H1 (cell line): Measurements from ENCODE around the gene APLP2. TPM values are rescaled to one million over a fixed set of nuclear protein-coding genes. Genes with fewer than 3 reads are reported as not detected.
"Not testable (repeated sequence)": the region's sequence is repeated elsewhere in the genome, so short reads cannot be mapped to it uniquely, and the experiment has no call there.

Experiments
- CTCF ChIA-PET: fragments of 300-600 bp; sonication (Branson Sonifier 250); formaldehyde crosslinking; loops from one replicate; lab custom pipeline; 2021; ENCODE audit not compliant: partially characterized antibody; lab: Charles Lee
- POLR2A ChIA-PET: fragments of 300-600 bp; sonication (Branson Sonifier 250); formaldehyde crosslinking; loops from one replicate; lab custom pipeline; 2021; ENCODE audit warnings: inconsistent platforms; ENCODE audit not compliant: partially characterized antibody; lab: Charles Lee
- DNase-seq, 2 experiments: peaks; one replicate each; pipeline versions ENCODE4 v3.0.0 to v3.0.0-alpha.2; 2010 to 2022; ENCODE audit warnings: low spot score in 2 of 2, low read depth in 1 of 2, mixed read lengths in 1 of 2
- FAIRE-seq: peaks from 2 replicates; lab custom pipeline; 2011; peaks lifted over from hg19 to GRCh38; lab: Jason Lieb, UNC
- H2AFZ ChIP-seq: 2 replicates; pipeline ENCODE4 v1.8.1; 2012; ENCODE audit warnings: low read length, inconsistent platforms
- H2AK5ac ChIP-seq: 2 replicates; pipeline ENCODE4 v1.6.1; 2013; ENCODE audit warnings: low read depth, low read length
- H2BK120ac ChIP-seq: replicated peaks from 2 replicates; pipeline ENCODE3; 2013; ENCODE audit warnings: low read depth, low read length, inconsistent platforms
- H2BK12ac ChIP-seq: 2 replicates; pipeline ENCODE4 v1.6.1; 2013; ENCODE audit warnings: low read depth, low read length
- H2BK15ac ChIP-seq: 2 replicates; pipeline ENCODE4 v1.6.1; 2013; ENCODE audit warnings: low read length
- H2BK20ac ChIP-seq: 2 replicates; pipeline ENCODE4 v1.6.1; 2013; ENCODE audit warnings: low read length
- H2BK5ac ChIP-seq: 2 replicates; pipeline ENCODE4 v1.6.1; 2013; ENCODE audit warnings: low read depth, low read length
- H3K14ac ChIP-seq: 2 replicates; pipeline ENCODE4 v1.6.1; 2013; ENCODE audit warnings: inconsistent platforms; ENCODE audit not compliant: insufficient read length
- H3K18ac ChIP-seq: 2 replicates; pipeline ENCODE4 v1.6.1; 2013; ENCODE audit warnings: low read length; ENCODE audit errors: extremely low read depth
- H3K23ac ChIP-seq: 2 replicates; pipeline ENCODE4 v1.6.1; 2013; ENCODE audit warnings: inconsistent platforms; ENCODE audit not compliant: insufficient read length
- H3K23me2 ChIP-seq: 2 replicates; pipeline ENCODE4 v1.6.1; 2013; ENCODE audit warnings: low read depth, low read length
- H3K27ac ChIP-seq: 2 replicates; pipeline ENCODE4 v1.6.1; 2011; ENCODE audit warnings: low read depth, low read length, inconsistent platforms
- H3K27me3 ChIP-seq, 4 experiments: replicated peaks in 1 of 4; 1 replicate in 1 of 4; 2 replicates in 3 of 4; pipeline versions ENCODE4 v1.6.1 to v1.8.1; 2011 to 2013; ENCODE audit warnings: low read length in 3 of 4, mild to moderate bottlenecking in 3 of 4, inconsistent platforms in 2 of 4, mixed read lengths in 2 of 4, moderate library complexity in 1 of 4; ENCODE audit not compliant: control insufficient read depth in 3 of 4, insufficient read depth in 3 of 4; ENCODE audit errors: extremely low read depth in 1 of 4
- H3K36me3 ChIP-seq, 4 experiments: 2 replicates each; pipeline versions ENCODE4 v1.6.1 to v1.8.1; 2011 to 2013; ENCODE audit warnings: mild to moderate bottlenecking in 4 of 4, low read length in 3 of 4, moderate library complexity in 2 of 4, control low read depth in 1 of 4, inconsistent platforms in 1 of 4; ENCODE audit not compliant: insufficient read depth in 4 of 4, control insufficient read depth in 2 of 4
- H3K4ac ChIP-seq: replicated peaks from 2 replicates; pipeline ENCODE3; 2013; ENCODE audit warnings: low read length, low read depth, mixed read lengths, inconsistent platforms; ENCODE audit not compliant: insufficient read length
- H3K4me1 ChIP-seq, 4 experiments: replicated peaks in 1 of 4; 1 replicate in 1 of 4; 2 replicates in 3 of 4; pipeline versions ENCODE4 v1.6.1 to v1.8.1; 2011 to 2013; ENCODE audit warnings: low read length in 3 of 4, inconsistent platforms in 2 of 4, mixed read lengths in 1 of 4; ENCODE audit not compliant: insufficient read depth in 4 of 4, control insufficient read depth in 3 of 4
- H3K4me2 ChIP-seq, 2 experiments: 2 replicates each; pipeline versions ENCODE4 v1.6.1 to v1.8.1; 2011 to 2013; ENCODE audit warnings: low read depth in 2 of 2, low read length in 2 of 2, control low read depth in 1 of 2, inconsistent platforms in 1 of 2, mild to moderate bottlenecking in 1 of 2; ENCODE audit not compliant: insufficient read depth in 1 of 2
- H3K4me3 ChIP-seq, 4 experiments: fragments of 200-600, 300-600 bp in 1 of 4; sonication (generic), shearing (Covaris generic), sonication (Bioruptor Twin) in 1 of 4; 2 replicates each; pipeline versions ENCODE4 v1.5.1 to v1.8.1; 2011 to 2016; ENCODE audit warnings: low read length in 4 of 4, low read depth in 3 of 4, control low read depth in 2 of 4, inconsistent platforms in 2 of 4, mild to moderate bottlenecking in 2 of 4, mixed read lengths in 1 of 4, moderate library complexity in 1 of 4; ENCODE audit not compliant: insufficient read depth in 2 of 4; ENCODE audit errors: extremely low read depth in 1 of 4
- H3K56ac ChIP-seq: replicated peaks from 2 replicates; pipeline ENCODE3; 2013; ENCODE audit warnings: low read depth, mild to moderate bottlenecking, mixed read lengths, low read length, inconsistent platforms; ENCODE audit not compliant: insufficient read length
- H3K79me1 ChIP-seq: 2 replicates; pipeline ENCODE4 v1.6.1; 2013; ENCODE audit warnings: low read depth, low read length, control low read depth
- H3K79me2 ChIP-seq, 2 experiments: 2 replicates each; pipeline versions ENCODE4 v1.6.1 to v1.8.1; 2012 to 2013; ENCODE audit warnings: low read length in 2 of 2, mild to moderate bottlenecking in 2 of 2, inconsistent platforms in 1 of 2; ENCODE audit not compliant: insufficient read depth in 2 of 2, control insufficient read depth in 1 of 2
- H3K9ac ChIP-seq, 4 experiments: replicated peaks in 1 of 4; 1 replicate in 1 of 4; 2 replicates in 3 of 4; pipeline versions ENCODE4 v1.6.1 to v1.8.1; 2011 to 2013; ENCODE audit warnings: low read depth in 3 of 4, low read length in 3 of 4, control low read depth in 2 of 4, mild to moderate bottlenecking in 2 of 4, moderate library complexity in 2 of 4, inconsistent platforms in 1 of 4; ENCODE audit errors: extremely low read depth in 1 of 4
- H3K9me3 ChIP-seq, 2 experiments: 2 replicates each; pipeline versions ENCODE4 v1.6.1 to v1.8.1; 2012 to 2013; ENCODE audit warnings: mild to moderate bottlenecking in 2 of 2, moderate library complexity in 2 of 2, control low read depth in 1 of 2, inconsistent platforms in 1 of 2, low read depth in 1 of 2, low read length in 1 of 2, mixed read lengths in 1 of 2; ENCODE audit not compliant: insufficient read depth in 2 of 2
- H4K20me1 ChIP-seq, 2 experiments: replicated peaks in 1 of 2; 2 replicates each; pipeline versions ENCODE3 to v1.8.1; 2011 to 2013; ENCODE audit warnings: inconsistent platforms in 2 of 2, low read length in 2 of 2, mild to moderate bottlenecking in 1 of 2; ENCODE audit not compliant: insufficient read depth in 2 of 2, control insufficient read depth in 1 of 2
- H4K5ac ChIP-seq: 2 replicates; pipeline ENCODE4 v1.6.1; 2013; ENCODE audit warnings: low read length, low read depth, mixed read lengths, inconsistent platforms; ENCODE audit not compliant: insufficient read length
- H4K8ac ChIP-seq: 2 replicates; pipeline ENCODE4 v1.8.0; 2013; ENCODE audit warnings: mild to moderate bottlenecking, moderate library complexity, low read length, inconsistent platforms; ENCODE audit not compliant: insufficient read depth; ENCODE audit errors: extremely low read depth
- H4K91ac ChIP-seq: replicated peaks from 2 replicates; pipeline ENCODE3; 2013; ENCODE audit warnings: low read length, mixed read lengths, inconsistent platforms; ENCODE audit not compliant: insufficient read length
- WGBS, 2 experiments: shearing (Covaris generic) in 1 of 2; methylation state at CpG; one replicate each; pipeline versions ENCODE4 v1.1.6 to v1.1.7; 2013 to 2015; ENCODE audit warnings: low lambda C conversion rate in 2 of 2, mixed read lengths in 2 of 2, inconsistent platforms in 1 of 2, low coverage in 1 of 2, missing lambda C conversion rate in 1 of 2; ENCODE audit not compliant: insufficient replicate concordance in 2 of 2, insufficient coverage in 1 of 2, insufficient read length in 1 of 2; ENCODE audit errors: extremely low coverage in 1 of 2, missing lambda C conversion rate in 1 of 2; 5-methylcytosine and 5-hydroxymethylcytosine counted together
- polyA plus RNA-seq, 7 experiments: library from polyadenylated mRNA; depleted of rRNA in 3 of 7; stranded (reverse) in 5 of 7; unstranded in 2 of 7; fragments of >200 nt in 5 of 7; fragments of 200-250 nt in 2 of 7; gene quantifications; 1 replicate in 5 of 7; 2 replicates in 1 of 7; 4 replicates in 1 of 7; pipeline versions ENCODE4 v1.2.1 to v1.2.3, GENCODE V29; 2011 to 2013; ENCODE audit warnings: missing spikeins in 2 of 7, mixed read lengths in 2 of 7
- total RNA-seq: library from RNA; stranded (reverse); fragmentation: NEBNext Ultra II Directional; extraction: Animal tissue kit (Norgen Biotek cat#: 25700); gene quantifications from 2 replicates; pipeline ENCODE4 v1.2.1, GENCODE V29; 2021

The APLP2 gene
- total and polyA plus RNA-seq, 2 of the 8 experiments (the other 6 are each of a cell fraction or from before 2014, with no cell fraction given) = 222 to 315 TPM

GRCh38 chr11:130021606-130022005, 48.1 kb upstream of the APLP2 start:
- not testable (repeated sequence) for H3K23me2 ChIP-seq, H2BK15ac ChIP-seq, H2BK20ac ChIP-seq, H2BK120ac ChIP-seq, H3K4me2 ChIP-seq, H3K4ac ChIP-seq, H3K36me3 ChIP-seq, H2AK5ac ChIP-seq, H3K4me1 ChIP-seq, H3K79me1 ChIP-seq, H3K23ac ChIP-seq, H3K27ac ChIP-seq, H4K91ac ChIP-seq, H3K9me3 ChIP-seq, H4K5ac ChIP-seq, H3K9ac ChIP-seq, DNase-seq, H3K18ac ChIP-seq, H3K14ac ChIP-seq, H3K79me2 ChIP-seq, H3K27me3 ChIP-seq, H4K20me1 ChIP-seq, H2AFZ ChIP-seq, H3K4me3 ChIP-seq, H4K8ac ChIP-seq, H3K56ac ChIP-seq, H2BK12ac ChIP-seq, FAIRE-seq, H2BK5ac ChIP-seq
- POLR2A ChIA-PET = interaction anchor here (2.0 kb wide), 2 partner anchors 18 to 19 kb away, joined by 7 to 11 read pairs; partner anchors contain the start of gene PRDM10
- WGBS, 2 experiments = 96% methylated on average over 23 of the region's 38 CpGs; no CpG with 5 or more reads in 1 of the 2 experiments
- CTCF ChIA-PET = interaction anchor here (1.3 to 1.5 kb wide), 2 partner anchors 18 to 99 kb away, joined by 3 to 4 read pairs; no protein-coding TSS in a partner anchor
